Ovary (tissue), 9 donors: ENCODE measurements around the gene USP6NL. TPM values are rescaled to one million over a fixed set of nuclear protein-coding genes. Genes with fewer than 3 reads are reported as not detected.

Source experiments
- DNase-seq, 5 donors: peaks; one replicate each; pipeline ENCODE4 v3.0.0-alpha.2; 2019 to 2020
- H3K27ac ChIP-seq, 2 donors: fragments of 200-600 bp; one replicate each; pipeline versions ENCODE4 v1.5.1 to v1.8.0; 2019 to 2022
- H3K27me3 ChIP-seq: fragments of 200-600 bp; one replicate; pipeline ENCODE4 v1.8.0; 2022
- H3K36me3 ChIP-seq: fragments of 200-600 bp; sonication (generic); one replicate; pipeline ENCODE4 v1.5.1; 2019
- H3K4me1 ChIP-seq: one replicate; pipeline ENCODE4 v1.8.1; 2013; ENCODE audit warnings: mild to moderate bottlenecking, moderate library complexity; ENCODE audit not compliant: insufficient read depth
- H3K4me3 ChIP-seq: fragments of 200-600 bp; sonication (generic); one replicate; pipeline ENCODE4 v1.5.1; 2017
- H3K9me3 ChIP-seq, 2 donors: fragments of 200-600 bp in 1 of 2; sonication (generic) in 1 of 2; one replicate each; pipeline versions ENCODE4 v1.5.1 to v1.8.1; 2013 to 2019; ENCODE audit warnings: mild to moderate bottlenecking in 1 of 2, moderate library complexity in 1 of 2
- EP300 ChIP-seq: sonication (generic); formaldehyde crosslinking; IDR thresholded peaks from one replicate; pipeline ENCODE4 v1.6.1; 2017; ENCODE audit warnings: antibody characterized with exemption
- POLR2A ChIP-seq: fragments of 450-650 bp; IDR thresholded peaks from one replicate; pipeline ENCODE4 v1.6.1; 2017; ENCODE audit warnings: antibody characterized with exemption, mild to moderate bottlenecking, moderate library complexity
- WGBS, 3 donors: extraction: QIAGEN DNeasy Blood & Tissue Kit in 1 of 3; methylation state at CpG; one replicate each; pipeline versions ENCODE4 v1.1.5 to v1.1.7; 2013 to 2017; 5-methylcytosine and 5-hydroxymethylcytosine counted together
- intact Hi-C, 4 donors: fragments of 100-400 bp; cut with DNase I; formaldehyde crosslinking; loops; one replicate each; pipeline versions ENCODE4 v1.11.0 to v1.15.1; 2022 to 2023
- polyA plus RNA-seq, 2 donors: library from polyadenylated mRNA; stranded (reverse); fragments of 200-250 nt in 1 of 2; fragments of 350-450 nt in 1 of 2; fragmentation: Illumina TruSeq in 1 of 2; extraction: RNeasy Lipid Tissue Mini Kit (QIAGEN cat#74804) in 1 of 2; gene quantifications; one replicate each; pipeline ENCODE4 v1.2.3, GENCODE V29; 2013 to 2014
- total RNA-seq, 7 donors: library from RNA; depleted of rRNA in 2 of 7; stranded (reverse); fragments of >200 nt in 2 of 7; fragmentation: NEBNext Ultra II Directional in 3 of 7; extraction: Animal tissue kit (Norgen Biotek cat#: 25700) in 3 of 7; gene quantifications; one replicate each; pipeline versions ENCODE4 v1.1.0 to v1.2.4, GENCODE V29; 2016 to 2023
- TF ChIP-seq, protein P1 (sequence below), 3 donors: fragments of 450-650 bp in 2 of 3; fragments of 200-600 bp in 1 of 3; IDR thresholded peaks; one replicate each; pipeline versions ENCODE4 v1.5.1 to v1.8.0; 2016 to 2022; ENCODE audit warnings: antibody characterized with exemption in 3 of 3, mild to moderate bottlenecking in 1 of 3
- donor health status: DM: no; HTN: no; CAD: no; lungs with moderate emphysema.
- donor health status: DM: no; HTN: no; CAD: no.
- donor health status: Bipolar disorder and iron deficiency.
- donor health status: DM: yes; HTN: yes; CAD: no.
- donor health status: DM: no; HTN: no; CAD: no.
- donor health status: DM: yes; HTN: yes; CAD: no.

The USP6NL gene
- total and polyA plus RNA-seq, 9 donors, result 9.6 to 28.8 (median 16.3) TPM

DNA sequence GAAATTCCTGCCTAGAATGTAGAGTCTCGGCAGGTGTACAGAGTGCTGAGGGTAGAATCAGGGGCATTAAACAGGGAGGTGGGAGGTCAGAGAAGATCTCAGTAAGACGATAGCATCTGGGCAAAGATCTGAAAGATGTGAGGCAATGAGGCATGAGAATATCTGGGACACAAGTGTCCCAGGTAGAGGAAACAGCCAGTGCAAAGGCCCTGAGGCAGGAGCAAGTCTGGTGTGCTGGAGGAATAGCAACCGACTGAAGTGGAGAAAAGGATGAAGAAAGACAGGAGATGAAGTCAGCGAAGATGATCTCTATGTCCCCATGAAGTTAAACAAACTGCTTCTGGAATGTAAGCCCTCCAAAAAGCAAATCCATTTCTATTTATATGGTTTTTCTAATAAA lies 84.4 kb downstream of the USP6NL start:
- Histone ChIP-seq H3K4me1 (peaks cover 6% of the 10 kb centered on the region), H3K9me3 (no peaks in the 10 kb centered on the region), H3K36me3 (no peaks in the 10 kb centered on the region), H3K4me3 (no peak overlapping the region), H3K27ac (peak overlapping the region in 1 of 2 donors; percentile 40), H3K27me3 (no peaks in the 10 kb centered on the region)
- no peak for TF ChIP-seq EP300
- TF ChIP-seq POLR2A, result no peak
- TF ChIP-seq, protein P1, sequence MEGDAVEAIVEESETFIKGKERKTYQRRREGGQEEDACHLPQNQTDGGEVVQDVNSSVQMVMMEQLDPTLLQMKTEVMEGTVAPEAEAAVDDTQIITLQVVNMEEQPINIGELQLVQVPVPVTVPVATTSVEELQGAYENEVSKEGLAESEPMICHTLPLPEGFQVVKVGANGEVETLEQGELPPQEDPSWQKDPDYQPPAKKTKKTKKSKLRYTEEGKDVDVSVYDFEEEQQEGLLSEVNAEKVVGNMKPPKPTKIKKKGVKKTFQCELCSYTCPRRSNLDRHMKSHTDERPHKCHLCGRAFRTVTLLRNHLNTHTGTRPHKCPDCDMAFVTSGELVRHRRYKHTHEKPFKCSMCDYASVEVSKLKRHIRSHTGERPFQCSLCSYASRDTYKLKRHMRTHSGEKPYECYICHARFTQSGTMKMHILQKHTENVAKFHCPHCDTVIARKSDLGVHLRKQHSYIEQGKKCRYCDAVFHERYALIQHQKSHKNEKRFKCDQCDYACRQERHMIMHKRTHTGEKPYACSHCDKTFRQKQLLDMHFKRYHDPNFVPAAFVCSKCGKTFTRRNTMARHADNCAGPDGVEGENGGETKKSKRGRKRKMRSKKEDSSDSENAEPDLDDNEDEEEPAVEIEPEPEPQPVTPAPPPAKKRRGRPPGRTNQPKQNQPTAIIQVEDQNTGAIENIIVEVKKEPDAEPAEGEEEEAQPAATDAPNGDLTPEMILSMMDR (IDR thresholded peaks at IDR 0.05), result no peak
- 89 to 93% (median 90%) methylated on average over 4 of the region's 4 CpGs for WGBS, 3 donors
- DNase-seq, result no peak
- intact Hi-C loops, result no loop called here

DNA sequence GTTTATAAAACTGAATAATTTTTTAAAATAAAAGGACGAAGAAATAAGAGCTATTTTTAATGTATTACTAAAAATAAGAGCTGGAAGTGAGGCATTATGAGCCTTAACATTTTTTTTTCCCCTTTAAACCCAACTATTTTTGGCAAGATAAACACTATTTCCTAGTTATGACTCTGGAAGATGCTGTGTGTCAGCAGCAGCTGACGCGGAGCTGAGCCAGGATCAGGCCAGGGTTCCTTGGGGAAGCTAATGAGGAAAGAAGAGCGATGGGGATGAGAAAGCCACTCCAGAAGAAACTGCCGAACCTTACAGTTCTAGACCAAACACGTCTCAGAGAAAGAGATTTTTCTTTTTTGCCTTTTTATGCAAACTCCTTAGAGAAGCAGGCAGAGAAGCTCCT lies 85.9 kb downstream of the USP6NL start:
- Histone ChIP-seq H3K9me3 (no peaks in the 10 kb centered on the region), H3K27me3 (no peaks in the 10 kb centered on the region), H3K4me3 (no peak overlapping the region), H3K27ac (peak overlapping the region in 1 of 2 donors; percentile 25), H3K36me3 (no peaks in the 10 kb centered on the region), H3K4me1 (peaks cover 6% of the 10 kb centered on the region)
- TF ChIP-seq EP300, result peak; percentile 45
- TF ChIP-seq, protein P1 (IDR thresholded peaks at IDR 0.05), result no peak
- 8 to 24% (median 18%) methylated on average over 6 of the region's 6 CpGs for WGBS, 3 donors
- intact Hi-C loops, result no loop called here
- DNase-seq, result peak; percentile 75 to 85 (median 84)

DNA sequence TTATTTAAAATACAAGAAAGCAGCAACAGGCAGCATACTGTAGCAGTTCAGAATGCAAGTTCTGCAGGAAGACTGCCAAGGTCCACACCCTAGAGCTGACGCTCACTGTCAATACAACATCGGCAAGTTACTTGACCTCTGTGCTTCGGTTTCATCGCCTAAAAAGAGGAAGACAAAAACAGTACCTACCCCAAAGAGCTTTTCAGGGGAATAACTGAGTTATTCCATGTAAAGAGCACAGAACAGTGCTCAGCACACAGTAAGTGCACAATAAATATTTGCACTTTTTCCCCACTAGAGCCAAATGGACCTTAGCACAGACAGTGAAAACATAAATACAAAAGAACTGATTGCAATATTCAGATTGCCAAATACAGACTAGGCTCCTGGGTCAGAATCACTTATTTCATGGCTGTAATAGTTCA lies 88.6 kb downstream of the USP6NL start:
- Histone ChIP-seq H3K4me3 (no peak overlapping the region), H3K27me3 (no peaks in the 10 kb centered on the region), H3K27ac (no peak overlapping the region), H3K9me3 (no peaks in the 10 kb centered on the region), H3K4me1 (peaks cover 4% of the 10 kb centered on the region), H3K36me3 (no peaks in the 10 kb centered on the region)
- DNase-seq, result no peak
- 80 to 91% (median 80%) methylated on average over 4 of the region's 4 CpGs for WGBS, 3 donors
- TF ChIP-seq, protein P1 (IDR thresholded peaks at IDR 0.05), result no peak
- TF ChIP-seq EP300 (no peak), POLR2A (no peak)
- intact Hi-C loops, result no loop called here

DNA sequence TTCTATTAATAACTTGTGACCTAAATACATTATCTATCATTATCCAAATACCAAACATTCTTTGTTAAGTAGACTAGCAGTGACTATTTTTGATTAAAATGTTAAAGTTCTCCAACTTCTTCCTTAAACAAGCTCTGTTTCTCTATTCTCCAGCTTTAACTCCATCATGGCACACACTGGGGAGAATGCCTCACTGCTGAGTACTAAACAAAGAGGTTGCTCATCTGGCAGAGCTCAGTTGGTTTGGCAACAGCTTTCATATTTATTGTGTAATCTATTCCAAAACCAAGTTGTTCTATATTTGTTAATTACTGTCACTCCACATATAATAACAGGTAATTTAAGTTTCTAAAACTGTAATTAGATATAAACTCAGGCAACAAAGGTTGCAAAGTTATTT lies 89.6 kb downstream of the USP6NL start:
- intact Hi-C loops, result no loop called here
- Histone ChIP-seq H3K4me1 (peaks cover 4% of the 10 kb centered on the region), H3K4me3 (no peak overlapping the region), H3K9me3 (no peaks in the 10 kb centered on the region), H3K27ac (no peak overlapping the region), H3K27me3 (no peaks in the 10 kb centered on the region), H3K36me3 (no peaks in the 10 kb centered on the region)
- TF ChIP-seq, protein P1 (IDR thresholded peaks at IDR 0.05), result no peak
- TF ChIP-seq EP300 (no peak), POLR2A (no peak)
- DNase-seq, result no peak

DNA sequence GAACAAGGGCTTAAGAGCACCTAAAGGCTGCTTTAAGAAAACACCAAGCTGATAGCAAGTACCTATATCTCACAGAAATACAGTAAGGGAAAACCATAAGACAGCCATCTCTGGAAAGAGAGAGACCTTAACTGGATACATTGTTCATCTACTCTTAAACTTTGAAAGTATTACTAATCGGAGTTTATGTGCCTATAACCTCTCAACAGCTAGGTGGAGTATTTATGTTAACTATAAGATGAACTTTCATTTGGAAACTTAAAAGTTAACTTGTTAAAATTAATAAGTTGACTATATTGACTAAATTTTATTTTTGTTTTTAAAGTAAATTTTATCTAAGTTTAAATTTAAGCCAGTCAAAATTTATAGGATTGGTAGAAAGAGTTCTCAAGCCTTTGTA lies 90.6 kb downstream of the USP6NL start:
- no peak overlapping the region for H3K27ac ChIP-seq
- no peaks in the 10 kb centered on the region for H3K36me3 ChIP-seq
- TF ChIP-seq EP300 (no peak), POLR2A (no peak)
- TF ChIP-seq, protein P1 (IDR thresholded peaks at IDR 0.05), result no peak
- peaks cover 4% of the 10 kb centered on the region for H3K4me1 ChIP-seq
- no peaks in the 10 kb centered on the region for H3K9me3 ChIP-seq
- no peaks in the 10 kb centered on the region for H3K27me3 ChIP-seq
- no peak overlapping the region for H3K4me3 ChIP-seq
- intact Hi-C loops, result no loop called here
- 92 to 100% (median 93%) methylated on average over 1 of the region's 1 CpG for WGBS, 3 donors
- no peak for DNase-seq
